ENCODE measurements around the gene INPP5J.
"Not testable (repeated sequence)": the region's sequence is repeated elsewhere in the genome, so short reads cannot be mapped to it uniquely, and the experiment has no call there.

INPP5J gene

GRCh38 chr22:31087744-31088215 lies 35.0 kb upstream of the INPP5J start:
- DNase-seq = no peak

- no peak for DNase-seq
These were observed 34.4 kb upstream of the INPP5J start for GRCh38 chr22:31088233-31088986.

- DNase-seq = no peak
These were observed 33.3 kb upstream of the INPP5J start for GRCh38 chr22:31089160-31090100.

- no peak for DNase-seq
These were observed 32.3 kb upstream of the INPP5J start for GRCh38 chr22:31090217-31091085.

GRCh38 chr22:31091106-31091975 lies 31.4 kb upstream of the INPP5J start:
- DNase-seq = no peak

GRCh38 chr22:31092161-31092560 lies 30.6 kb upstream of the INPP5J start:
- DNase-seq = no peak

GRCh38 chr22:31093086-31093850 lies 29.5 kb upstream of the INPP5J start:
- DNase-seq = no peak

GRCh38 chr22:31094021-31094551 lies 28.7 kb upstream of the INPP5J start:
- DNase-seq = no peak

GRCh38 chr22:31094741-31095140 lies 28.0 kb upstream of the INPP5J start:
- no peak for DNase-seq

GRCh38 chr22:31095637-31096249 lies 27.0 kb upstream of the INPP5J start:
- DNase-seq = no peak

GRCh38 chr22:31096657-31097279 lies 26.0 kb upstream of the INPP5J start:
- no peak for DNase-seq

- not testable (repeated sequence) for DNase-seq
These were observed 25.2 kb upstream of the INPP5J start for GRCh38 chr22:31097539-31097938.

- no peak for DNase-seq
These were observed 24.7 kb upstream of the INPP5J start for GRCh38 chr22:31097941-31098631.

- no peak for DNase-seq
These were observed 24.1 kb upstream of the INPP5J start for GRCh38 chr22:31098632-31099110.

GRCh38 chr22:31099386-31099785 lies 23.4 kb upstream of the INPP5J start:
- DNase-seq = no peak

GRCh38 chr22:31099841-31100761 lies 22.7 kb upstream of the INPP5J start:
- no peak for DNase-seq

- DNase-seq = no peak
These were observed 21.8 kb upstream of the INPP5J start for GRCh38 chr22:31100762-31101525.
